Bronchial epithelial cell (primary cell): Measurements from ENCODE around the gene ME2. TPM values are rescaled to one million over a fixed set of nuclear protein-coding genes. Genes with fewer than 3 reads are reported as not detected.

Experiments
- DNase-seq: peaks from one replicate; pipeline ENCODE4 v3.0.0-alpha.2; 2010; ENCODE audit warnings: low read depth
- FAIRE-seq: peaks from 2 replicates; lab custom pipeline; 2011; peaks lifted over from hg19 to GRCh38; lab: Jason Lieb, UNC
- H3K27me3 ChIP-seq: 2 replicates; pipeline ENCODE4 v1.5.1; 2011; ENCODE audit warnings: low read length; ENCODE audit not compliant: control insufficient read depth, insufficient read depth
- H3K36me3 ChIP-seq: 2 replicates; pipeline ENCODE4 v1.5.1; 2011; ENCODE audit warnings: low read length; ENCODE audit not compliant: control insufficient read depth, insufficient read depth
- H3K4me3 ChIP-seq: 2 replicates; pipeline ENCODE4 v1.5.1; 2011; ENCODE audit warnings: mild to moderate bottlenecking, low read depth, low read length, control low read depth
- total RNA-seq: library from RNA; depleted of rRNA; stranded (reverse); fragments of >200 nt; gene quantifications from 2 replicates; pipeline ENCODE4 v1.2.1, GENCODE V29; 2014
- TF ChIP-seq, protein P1 (sequence below): IDR thresholded peaks from 2 replicates; pipeline ENCODE4 v1.5.1; 2011; ENCODE audit warnings: mild to moderate bottlenecking, moderate library complexity, low read length, control low read depth, inconsistent platforms; ENCODE audit not compliant: insufficient read depth, severe bottlenecking

ME2 gene
- total RNA-seq, 1 donor from 2014 or later, result 85.0 TPM

DNA sequence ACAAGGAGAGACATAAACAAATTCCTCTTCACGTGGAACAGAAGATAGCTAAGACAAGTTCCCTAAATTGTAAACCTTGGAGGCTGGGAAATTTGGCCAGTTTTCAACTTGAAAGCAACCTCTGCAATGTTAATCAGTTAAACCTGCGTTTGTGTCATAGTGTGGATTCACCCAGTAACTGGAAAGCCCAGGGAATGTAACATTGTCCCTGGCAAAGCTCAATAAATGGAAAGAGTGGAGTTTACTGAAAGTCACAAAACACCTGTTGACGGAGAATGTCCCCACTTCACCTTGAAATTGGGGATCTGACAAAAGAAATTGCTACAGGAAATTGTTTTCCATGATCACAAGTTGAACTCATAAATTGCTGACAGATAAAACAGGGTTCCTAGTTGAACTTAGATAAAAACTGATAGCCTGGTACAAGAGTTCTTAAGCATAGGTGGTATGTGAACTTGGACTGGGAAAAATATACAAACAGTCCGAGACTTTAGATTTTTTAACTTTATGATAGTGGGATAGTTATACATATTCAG is 15.0 kb upstream of the ME2 start:
- Histone ChIP-seq H3K4me3 (no peak overlapping the region), H3K27me3 (no peaks in the 10 kb centered on the region), H3K36me3 (no peaks in the 10 kb centered on the region)
- TF ChIP-seq, protein P1, sequence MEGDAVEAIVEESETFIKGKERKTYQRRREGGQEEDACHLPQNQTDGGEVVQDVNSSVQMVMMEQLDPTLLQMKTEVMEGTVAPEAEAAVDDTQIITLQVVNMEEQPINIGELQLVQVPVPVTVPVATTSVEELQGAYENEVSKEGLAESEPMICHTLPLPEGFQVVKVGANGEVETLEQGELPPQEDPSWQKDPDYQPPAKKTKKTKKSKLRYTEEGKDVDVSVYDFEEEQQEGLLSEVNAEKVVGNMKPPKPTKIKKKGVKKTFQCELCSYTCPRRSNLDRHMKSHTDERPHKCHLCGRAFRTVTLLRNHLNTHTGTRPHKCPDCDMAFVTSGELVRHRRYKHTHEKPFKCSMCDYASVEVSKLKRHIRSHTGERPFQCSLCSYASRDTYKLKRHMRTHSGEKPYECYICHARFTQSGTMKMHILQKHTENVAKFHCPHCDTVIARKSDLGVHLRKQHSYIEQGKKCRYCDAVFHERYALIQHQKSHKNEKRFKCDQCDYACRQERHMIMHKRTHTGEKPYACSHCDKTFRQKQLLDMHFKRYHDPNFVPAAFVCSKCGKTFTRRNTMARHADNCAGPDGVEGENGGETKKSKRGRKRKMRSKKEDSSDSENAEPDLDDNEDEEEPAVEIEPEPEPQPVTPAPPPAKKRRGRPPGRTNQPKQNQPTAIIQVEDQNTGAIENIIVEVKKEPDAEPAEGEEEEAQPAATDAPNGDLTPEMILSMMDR, result no peak
- DNase-seq (no peak), FAIRE-seq (no peak)

DNA sequence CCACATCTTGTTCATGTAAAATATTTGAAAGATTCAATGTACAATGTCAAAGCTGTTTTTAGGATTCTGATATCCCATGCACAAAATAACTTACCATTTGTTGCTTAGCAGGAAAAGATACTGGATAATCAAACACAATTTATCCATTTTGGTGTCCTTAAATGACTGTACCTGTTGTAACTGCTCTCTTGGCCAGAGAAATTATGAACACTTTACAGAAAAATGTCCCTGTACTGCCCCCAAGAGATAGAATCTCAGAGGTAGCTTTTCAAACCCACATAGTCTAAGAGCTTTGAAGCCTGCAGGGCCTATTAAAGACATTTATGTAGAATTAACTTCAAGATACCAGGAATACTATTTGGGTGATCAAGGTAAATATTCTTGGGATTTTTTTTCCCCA is 12.2 kb upstream of the ME2 start:
- FAIRE-seq (no peak), DNase-seq (peak; percentile 29)
- TF ChIP-seq, protein P1, result no peak
- Histone ChIP-seq H3K36me3 (no peaks in the 10 kb centered on the region), H3K4me3 (no peak overlapping the region), H3K27me3 (no peaks in the 10 kb centered on the region)

DNA sequence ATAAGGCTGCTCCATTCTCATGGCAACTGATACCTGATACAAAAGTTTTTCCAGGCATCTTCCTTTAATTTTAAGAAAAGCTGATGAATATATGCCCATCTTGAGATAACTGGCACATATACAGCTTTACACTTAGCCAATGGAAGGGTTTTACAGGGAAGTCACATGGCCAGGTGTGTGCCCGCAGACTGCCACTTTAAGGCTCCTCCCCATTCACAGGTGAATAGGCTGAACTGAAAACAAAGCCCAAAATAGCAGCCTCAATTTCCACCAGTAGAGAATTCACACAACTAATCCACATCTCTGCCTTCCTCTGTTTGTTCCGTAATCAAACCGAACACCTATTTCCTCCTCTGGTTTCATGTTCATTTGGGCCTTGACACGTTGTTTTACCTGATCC is 9.8 kb upstream of the ME2 start:
- DNase-seq, result no peak
- Histone ChIP-seq H3K4me3 (no peak overlapping the region), H3K27me3 (no peaks in the 10 kb centered on the region), H3K36me3 (no peaks in the 10 kb centered on the region)
- TF ChIP-seq, protein P1, result no peak
- no peak for FAIRE-seq

DNA sequence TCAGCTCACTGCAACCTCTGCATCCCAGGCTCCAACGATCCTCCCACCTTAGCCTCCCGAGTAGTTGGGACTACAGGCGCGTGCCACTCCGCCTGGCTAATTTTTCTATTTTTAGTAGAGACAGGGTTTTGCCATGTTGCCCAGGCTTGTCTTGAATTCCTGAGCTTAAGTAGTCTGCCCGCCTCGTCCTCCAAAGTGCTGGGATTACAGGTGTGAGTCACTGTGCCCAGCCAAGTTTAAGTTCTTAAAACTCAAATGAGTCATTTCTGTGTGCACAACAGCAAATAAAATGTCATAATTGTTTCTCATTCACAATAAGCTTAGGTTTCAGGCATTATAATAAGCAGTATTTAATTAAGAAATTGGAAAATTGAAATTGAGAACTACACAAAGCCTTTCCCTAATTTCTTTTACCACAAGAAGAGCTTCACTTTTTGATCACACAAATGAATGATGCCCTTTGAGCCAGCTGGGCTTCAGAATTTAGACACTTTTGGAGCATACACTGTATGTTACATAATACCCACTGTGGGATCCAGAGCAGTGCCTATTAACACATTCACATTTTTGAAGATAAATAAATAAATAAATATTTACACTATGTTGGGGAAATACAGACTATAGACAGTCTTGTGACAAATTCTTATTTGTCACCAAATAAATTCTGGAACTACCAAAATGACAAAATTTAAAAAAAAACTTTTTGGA is 8.6 kb upstream of the ME2 start:
- no peak overlapping the region for H3K4me3 ChIP-seq
- no peaks in the 10 kb centered on the region for H3K36me3 ChIP-seq
- no peaks in the 10 kb centered on the region for H3K27me3 ChIP-seq
- TF ChIP-seq, protein P1, result no peak
- FAIRE-seq (peak; percentile 55), DNase-seq (peak; percentile 99)

DNA sequence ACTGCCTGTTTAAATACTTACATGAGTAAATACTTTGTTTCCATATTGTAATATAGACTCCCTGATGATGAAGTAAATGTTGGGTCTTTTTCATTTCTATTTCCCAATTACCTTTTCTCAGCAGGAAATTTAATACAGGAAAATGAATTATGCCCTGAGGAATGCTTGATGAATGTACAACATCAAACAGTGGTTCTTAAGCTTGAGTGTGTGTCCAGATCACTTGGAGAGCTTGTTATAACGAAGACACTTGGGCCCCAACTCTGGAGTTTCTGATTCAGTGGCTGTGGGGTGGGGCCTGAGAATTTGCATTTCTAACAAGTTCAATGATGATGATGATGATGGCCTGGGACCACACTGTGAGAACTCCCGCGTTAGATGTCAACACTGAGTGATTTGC is 7.1 kb upstream of the ME2 start:
- Histone ChIP-seq H3K4me3 (no peak overlapping the region), H3K36me3 (no peaks in the 10 kb centered on the region), H3K27me3 (no peaks in the 10 kb centered on the region)
- no peak for FAIRE-seq
- DNase-seq, result peak; percentile 93
- TF ChIP-seq, protein P1, result no peak

DNA sequence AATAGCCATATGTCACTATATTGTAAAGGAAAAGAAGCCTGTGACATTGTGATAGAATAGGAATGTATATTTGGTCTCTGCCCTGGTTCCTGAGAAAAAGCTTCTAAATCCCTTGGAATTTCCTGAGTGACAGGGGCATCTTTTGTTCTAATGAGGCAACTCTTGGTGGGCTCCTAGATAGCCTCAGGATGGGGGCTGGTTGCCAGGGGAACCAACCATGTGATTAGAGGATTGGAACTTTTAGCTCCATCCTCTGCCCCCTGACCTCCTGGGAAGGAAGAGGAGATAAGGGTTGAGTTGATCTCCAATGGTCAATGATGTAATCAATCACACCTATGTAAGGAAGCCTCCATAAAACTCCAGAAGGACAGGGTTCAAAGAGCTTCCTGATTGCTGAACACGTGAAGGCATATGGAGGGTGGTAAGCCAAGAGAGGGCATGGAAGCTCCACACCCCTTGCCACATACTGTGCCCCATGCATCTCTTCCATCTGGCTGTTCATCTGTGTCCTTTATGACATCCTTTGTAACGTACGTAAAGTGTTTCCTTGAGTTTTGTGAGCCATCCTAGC is 2.9 kb upstream of the ME2 start:
- H3K4me3 ChIP-seq, result no peak overlapping the region
- no peaks in the 10 kb centered on the region for H3K27me3 ChIP-seq
- DNase-seq (no peak), FAIRE-seq (peak; percentile 72)
- TF ChIP-seq, protein P1, result no peak
- H3K36me3 ChIP-seq, result no peaks in the 10 kb centered on the region
